H1 (cell line): ENCODE data around the gene SOX12. TPM values are rescaled to one million over a fixed set of nuclear protein-coding genes. Genes with fewer than 3 reads are reported as not detected.

Source experiments
- CTCF ChIA-PET: fragments of 300-600 bp; sonication (Branson Sonifier 250); formaldehyde crosslinking; loops from one replicate; lab custom pipeline; 2021; ENCODE audit not compliant: partially characterized antibody; lab: Charles Lee
- POLR2A ChIA-PET: fragments of 300-600 bp; sonication (Branson Sonifier 250); formaldehyde crosslinking; loops from one replicate; lab custom pipeline; 2021; ENCODE audit warnings: inconsistent platforms; ENCODE audit not compliant: partially characterized antibody; lab: Charles Lee
- DNase-seq, 2 experiments: peaks; one replicate each; pipeline versions ENCODE4 v3.0.0 to v3.0.0-alpha.2; 2010 to 2022; ENCODE audit warnings: low spot score in 2 of 2, low read depth in 1 of 2, mixed read lengths in 1 of 2
- FAIRE-seq: peaks from 2 replicates; lab custom pipeline; 2011; peaks lifted over from hg19 to GRCh38; lab: Jason Lieb, UNC
- H2AFZ ChIP-seq: 2 replicates; pipeline ENCODE4 v1.8.1; 2012; ENCODE audit warnings: low read length, inconsistent platforms
- H2AK5ac ChIP-seq: 2 replicates; pipeline ENCODE4 v1.6.1; 2013; ENCODE audit warnings: low read depth, low read length
- H2BK120ac ChIP-seq: replicated peaks from 2 replicates; pipeline ENCODE3; 2013; ENCODE audit warnings: low read depth, low read length, inconsistent platforms
- H2BK12ac ChIP-seq: 2 replicates; pipeline ENCODE4 v1.6.1; 2013; ENCODE audit warnings: low read depth, low read length
- H2BK15ac ChIP-seq: 2 replicates; pipeline ENCODE4 v1.6.1; 2013; ENCODE audit warnings: low read length
- H2BK20ac ChIP-seq: 2 replicates; pipeline ENCODE4 v1.6.1; 2013; ENCODE audit warnings: low read length
- H2BK5ac ChIP-seq: 2 replicates; pipeline ENCODE4 v1.6.1; 2013; ENCODE audit warnings: low read depth, low read length
- H3K14ac ChIP-seq: 2 replicates; pipeline ENCODE4 v1.6.1; 2013; ENCODE audit warnings: inconsistent platforms; ENCODE audit not compliant: insufficient read length
- H3K18ac ChIP-seq: 2 replicates; pipeline ENCODE4 v1.6.1; 2013; ENCODE audit warnings: low read length; ENCODE audit errors: extremely low read depth
- H3K23ac ChIP-seq: 2 replicates; pipeline ENCODE4 v1.6.1; 2013; ENCODE audit warnings: inconsistent platforms; ENCODE audit not compliant: insufficient read length
- H3K23me2 ChIP-seq: 2 replicates; pipeline ENCODE4 v1.6.1; 2013; ENCODE audit warnings: low read depth, low read length
- H3K27ac ChIP-seq: 2 replicates; pipeline ENCODE4 v1.6.1; 2011; ENCODE audit warnings: low read depth, low read length, inconsistent platforms
- H3K27me3 ChIP-seq, 4 experiments: replicated peaks in 1 of 4; 1 replicate in 1 of 4; 2 replicates in 3 of 4; pipeline versions ENCODE4 v1.6.1 to v1.8.1; 2011 to 2013; ENCODE audit warnings: low read length in 3 of 4, mild to moderate bottlenecking in 3 of 4, inconsistent platforms in 2 of 4, mixed read lengths in 2 of 4, moderate library complexity in 1 of 4; ENCODE audit not compliant: control insufficient read depth in 3 of 4, insufficient read depth in 3 of 4; ENCODE audit errors: extremely low read depth in 1 of 4
- H3K36me3 ChIP-seq, 4 experiments: 2 replicates each; pipeline versions ENCODE4 v1.6.1 to v1.8.1; 2011 to 2013; ENCODE audit warnings: mild to moderate bottlenecking in 4 of 4, low read length in 3 of 4, moderate library complexity in 2 of 4, control low read depth in 1 of 4, inconsistent platforms in 1 of 4; ENCODE audit not compliant: insufficient read depth in 4 of 4, control insufficient read depth in 2 of 4
- H3K4ac ChIP-seq: replicated peaks from 2 replicates; pipeline ENCODE3; 2013; ENCODE audit warnings: low read length, low read depth, mixed read lengths, inconsistent platforms; ENCODE audit not compliant: insufficient read length
- H3K4me1 ChIP-seq, 4 experiments: replicated peaks in 1 of 4; 1 replicate in 1 of 4; 2 replicates in 3 of 4; pipeline versions ENCODE4 v1.6.1 to v1.8.1; 2011 to 2013; ENCODE audit warnings: low read length in 3 of 4, inconsistent platforms in 2 of 4, mixed read lengths in 1 of 4; ENCODE audit not compliant: insufficient read depth in 4 of 4, control insufficient read depth in 3 of 4
- H3K4me2 ChIP-seq, 2 experiments: 2 replicates each; pipeline versions ENCODE4 v1.6.1 to v1.8.1; 2011 to 2013; ENCODE audit warnings: low read depth in 2 of 2, low read length in 2 of 2, control low read depth in 1 of 2, inconsistent platforms in 1 of 2, mild to moderate bottlenecking in 1 of 2; ENCODE audit not compliant: insufficient read depth in 1 of 2
- H3K4me3 ChIP-seq, 4 experiments: fragments of 200-600, 300-600 bp in 1 of 4; sonication (generic), shearing (Covaris generic), sonication (Bioruptor Twin) in 1 of 4; 2 replicates each; pipeline versions ENCODE4 v1.5.1 to v1.8.1; 2011 to 2016; ENCODE audit warnings: low read length in 4 of 4, low read depth in 3 of 4, control low read depth in 2 of 4, inconsistent platforms in 2 of 4, mild to moderate bottlenecking in 2 of 4, mixed read lengths in 1 of 4, moderate library complexity in 1 of 4; ENCODE audit not compliant: insufficient read depth in 2 of 4; ENCODE audit errors: extremely low read depth in 1 of 4
- H3K56ac ChIP-seq: replicated peaks from 2 replicates; pipeline ENCODE3; 2013; ENCODE audit warnings: low read depth, mild to moderate bottlenecking, mixed read lengths, low read length, inconsistent platforms; ENCODE audit not compliant: insufficient read length
- H3K79me1 ChIP-seq: 2 replicates; pipeline ENCODE4 v1.6.1; 2013; ENCODE audit warnings: low read depth, low read length, control low read depth
- H3K79me2 ChIP-seq, 2 experiments: 2 replicates each; pipeline versions ENCODE4 v1.6.1 to v1.8.1; 2012 to 2013; ENCODE audit warnings: low read length in 2 of 2, mild to moderate bottlenecking in 2 of 2, inconsistent platforms in 1 of 2; ENCODE audit not compliant: insufficient read depth in 2 of 2, control insufficient read depth in 1 of 2
- H3K9ac ChIP-seq, 4 experiments: replicated peaks in 1 of 4; 1 replicate in 1 of 4; 2 replicates in 3 of 4; pipeline versions ENCODE4 v1.6.1 to v1.8.1; 2011 to 2013; ENCODE audit warnings: low read depth in 3 of 4, low read length in 3 of 4, control low read depth in 2 of 4, mild to moderate bottlenecking in 2 of 4, moderate library complexity in 2 of 4, inconsistent platforms in 1 of 4; ENCODE audit errors: extremely low read depth in 1 of 4
- H3K9me3 ChIP-seq, 2 experiments: 2 replicates each; pipeline versions ENCODE4 v1.6.1 to v1.8.1; 2012 to 2013; ENCODE audit warnings: mild to moderate bottlenecking in 2 of 2, moderate library complexity in 2 of 2, control low read depth in 1 of 2, inconsistent platforms in 1 of 2, low read depth in 1 of 2, low read length in 1 of 2, mixed read lengths in 1 of 2; ENCODE audit not compliant: insufficient read depth in 2 of 2
- H4K20me1 ChIP-seq, 2 experiments: replicated peaks in 1 of 2; 2 replicates each; pipeline versions ENCODE3 to v1.8.1; 2011 to 2013; ENCODE audit warnings: inconsistent platforms in 2 of 2, low read length in 2 of 2, mild to moderate bottlenecking in 1 of 2; ENCODE audit not compliant: insufficient read depth in 2 of 2, control insufficient read depth in 1 of 2
- H4K5ac ChIP-seq: 2 replicates; pipeline ENCODE4 v1.6.1; 2013; ENCODE audit warnings: low read length, low read depth, mixed read lengths, inconsistent platforms; ENCODE audit not compliant: insufficient read length
- H4K8ac ChIP-seq: 2 replicates; pipeline ENCODE4 v1.8.0; 2013; ENCODE audit warnings: mild to moderate bottlenecking, moderate library complexity, low read length, inconsistent platforms; ENCODE audit not compliant: insufficient read depth; ENCODE audit errors: extremely low read depth
- H4K91ac ChIP-seq: replicated peaks from 2 replicates; pipeline ENCODE3; 2013; ENCODE audit warnings: low read length, mixed read lengths, inconsistent platforms; ENCODE audit not compliant: insufficient read length
- BCL11A ChIP-seq, 2 experiments: IDR thresholded peaks; one replicate each; pipeline ENCODE4 v1.6.1; 2011; ENCODE audit warnings: low read depth in 2 of 2, low read length in 2 of 2, mild to moderate bottlenecking in 2 of 2
- CHD2 ChIP-seq: IDR thresholded peaks from 2 replicates; pipeline ENCODE4 v1.6.1; 2012; ENCODE audit warnings: low read length, improper control_type of control experiment
- GTF2F1 ChIP-seq: IDR thresholded peaks from 2 replicates; pipeline ENCODE4 v1.6.1; 2012; ENCODE audit warnings: low read depth, low read length, improper control_type of control experiment, borderline replicate concordance
- JUN ChIP-seq: IDR thresholded peaks from 2 replicates; pipeline ENCODE4 v1.6.1; 2011; ENCODE audit warnings: low read depth, mild to moderate bottlenecking, improper control_type of control experiment, low read length
- POLR2AphosphoS5 ChIP-seq: IDR thresholded peaks from 2 replicates; pipeline ENCODE4 v1.6.1; 2011; ENCODE audit warnings: low read depth, low read length
- RBBP5 ChIP-seq: IDR thresholded peaks from 2 replicates; pipeline ENCODE4 v1.7.1; 2012; ENCODE audit warnings: low read depth, mild to moderate bottlenecking, inconsistent platforms, low read length, moderate library complexity, borderline replicate concordance
- SIRT6 ChIP-seq: IDR thresholded peaks from one replicate; pipeline ENCODE4 v1.7.1; 2012; ENCODE audit warnings: low read length, inconsistent platforms
- TAF1 ChIP-seq: IDR thresholded peaks from 2 replicates; pipeline ENCODE4 v1.6.1; 2011; ENCODE audit warnings: mild to moderate bottlenecking, low read depth, low read length
- WGBS, 2 experiments: shearing (Covaris generic) in 1 of 2; methylation state at CpG; one replicate each; pipeline versions ENCODE4 v1.1.6 to v1.1.7; 2013 to 2015; ENCODE audit warnings: low lambda C conversion rate in 2 of 2, mixed read lengths in 2 of 2, inconsistent platforms in 1 of 2, low coverage in 1 of 2, missing lambda C conversion rate in 1 of 2; ENCODE audit not compliant: insufficient replicate concordance in 2 of 2, insufficient coverage in 1 of 2, insufficient read length in 1 of 2; ENCODE audit errors: extremely low coverage in 1 of 2, missing lambda C conversion rate in 1 of 2; 5-methylcytosine and 5-hydroxymethylcytosine counted together
- polyA plus RNA-seq, 7 experiments: library from polyadenylated mRNA; depleted of rRNA in 3 of 7; stranded (reverse) in 5 of 7; unstranded in 2 of 7; fragments of >200 nt in 5 of 7; fragments of 200-250 nt in 2 of 7; gene quantifications; 1 replicate in 5 of 7; 2 replicates in 1 of 7; 4 replicates in 1 of 7; pipeline versions ENCODE4 v1.2.1 to v1.2.3, GENCODE V29; 2011 to 2013; ENCODE audit warnings: missing spikeins in 2 of 7, mixed read lengths in 2 of 7
- total RNA-seq: library from RNA; stranded (reverse); fragmentation: NEBNext Ultra II Directional; extraction: Animal tissue kit (Norgen Biotek cat#: 25700); gene quantifications from 2 replicates; pipeline ENCODE4 v1.2.1, GENCODE V29; 2021

The SOX12 gene
- total and polyA plus RNA-seq, 2 of the 8 experiments (the other 6 are each of a cell fraction or from before 2014, with no cell fraction given), result 6.4 to 63.0 TPM

DNA sequence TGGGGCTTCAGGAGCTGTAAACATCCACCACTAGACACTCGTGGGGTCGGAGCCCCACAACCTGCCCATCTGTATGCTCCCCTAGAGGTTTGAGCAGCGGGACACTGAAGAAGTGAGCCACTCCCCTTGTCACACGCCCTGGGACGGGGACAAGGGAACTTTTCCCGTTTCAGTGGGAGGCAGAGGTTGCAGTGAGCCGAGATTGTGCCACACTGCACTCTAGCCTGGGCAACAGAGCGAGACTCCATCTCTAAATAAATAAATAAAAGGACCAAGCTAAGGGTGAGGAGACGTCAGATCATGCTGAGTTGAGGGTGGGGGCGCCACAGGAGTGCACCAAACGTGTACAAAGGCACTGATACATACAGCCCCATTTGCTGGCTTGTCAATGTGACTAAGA, 19.6 kb upstream of the SOX12 start:
- H3K79me1 ChIP-seq, result no peaks in the 10 kb centered on the region; the same call in 1 of the 2 replicates
- H2BK15ac ChIP-seq, result no peak overlapping the region
- H3K9ac ChIP-seq, result no peak overlapping the region
- peaks cover 0 to 2% (median 0%) of the 10 kb centered on the region in 4 experiments; a peak in 1 of 7 replicates for H3K27me3 ChIP-seq
- no peak overlapping the region for H4K5ac ChIP-seq
- H2BK120ac ChIP-seq, result no peak overlapping the region
- WGBS, 2 experiments, result 84% methylated on average over 11 of the region's 11 CpGs; no CpG with 5 or more reads in 1 of the 2 experiments
- H3K23ac ChIP-seq, result no peak overlapping the region
- H3K9me3 ChIP-seq, result no peaks in the 10 kb centered on the region
- peaks cover 19 to 28% (median 21%) of the 10 kb centered on the region in 4 experiments for H3K4me1 ChIP-seq
- no peak overlapping the region for H2BK20ac ChIP-seq
- H3K23me2 ChIP-seq, result peaks cover 7% of the 10 kb centered on the region
- no peak overlapping the region for H2AFZ ChIP-seq
- POLR2A ChIA-PET, result interaction anchor here (0.8 kb wide), 1 partner anchor 238 kb away, joined by 3 read pairs; no protein-coding TSS in a partner anchor
- H3K36me3 ChIP-seq, result no peaks in the 10 kb centered on the region
- no peak overlapping the region for H3K18ac ChIP-seq
- H3K14ac ChIP-seq, result no peak overlapping the region
- no peak overlapping the region for H4K8ac ChIP-seq
- peaks cover 0 to 2% of the 10 kb centered on the region in 2 experiments; a peak in 2 of 4 replicates for H3K79me2 ChIP-seq
- no peak overlapping the region for H3K27ac ChIP-seq
- no peak for FAIRE-seq
- CTCF ChIA-PET, result no interaction called here
- H4K20me1 ChIP-seq, result no peaks in the 10 kb centered on the region
- H3K4me2 ChIP-seq, result no peak overlapping the region
- no peak overlapping the region for H3K4ac ChIP-seq
- H3K56ac ChIP-seq, result no peak overlapping the region
- TF ChIP-seq RBBP5 (no peak), BCL11A (IDR thresholded peaks at IDR 0.05; ENCODE audit: low read depth in 2 of 2, low read length in 2 of 2) (no peak), CHD2 (no peak), SIRT6 (no peak), JUN (no peak), TAF1 (no peak), POLR2AphosphoS5 (no peak), GTF2F1 (no peak)
- no peak for DNase-seq
- H4K91ac ChIP-seq, result no peak overlapping the region
- H2AK5ac ChIP-seq, result no peak overlapping the region
- H2BK5ac ChIP-seq, result no peak overlapping the region
- no peak overlapping the region; the same call in 1 of the 2 replicates for H2BK12ac ChIP-seq
- H3K4me3 ChIP-seq, result no peak overlapping the region
